ENCODE data around the gene GBX2.

GBX2 gene

GRCh38 chr2:236160366-236161081, 7.7 kb downstream of the GBX2 start:
- H2AFZ ChIP-seq (ENCODE audit: low read depth) = no peak overlapping the region
- no peak overlapping the region for H3K4me2 ChIP-seq
- H3K4me1 ChIP-seq (ENCODE audit: low read depth, poor library complexity, severe bottlenecking) = no peaks in the 10 kb centered on the region
- no peak overlapping the region for H3K27ac ChIP-seq
- TF ChIP-seq CTCF (conservative IDR thresholded peaks at IDR 0.05; ENCODE audit: low read depth, low read length) = no peak
- no peak overlapping the region for H3K9ac ChIP-seq
- H3K27me3 ChIP-seq (ENCODE audit: insufficient read depth, low read depth) = no peaks in the 10 kb centered on the region
- H4K20me1 ChIP-seq (ENCODE audit: insufficient read depth) = no peaks in the 10 kb centered on the region
- H3K79me2 ChIP-seq (ENCODE audit: insufficient read depth, low read depth) = no peaks in the 10 kb centered on the region
- no peak overlapping the region for H3K4me3 ChIP-seq (IDR thresholded peaks at IDR 0.05; ENCODE audit: insufficient read depth, low read depth, low read length)
- no peaks in the 10 kb centered on the region for H3K36me3 ChIP-seq (ENCODE audit: insufficient read depth)

- Histone ChIP-seq H3K36me3 (ENCODE audit: insufficient read depth) (no peaks in the 10 kb centered on the region), H3K79me2 (ENCODE audit: insufficient read depth, low read depth) (no peaks in the 10 kb centered on the region), H4K20me1 (ENCODE audit: insufficient read depth) (no peaks in the 10 kb centered on the region), H3K9ac (no peak overlapping the region), H3K4me1 (ENCODE audit: low read depth, poor library complexity, severe bottlenecking) (no peaks in the 10 kb centered on the region), H2AFZ (ENCODE audit: low read depth) (no peak overlapping the region), H3K4me2 (no peak overlapping the region), H3K27ac (no peak overlapping the region), H3K4me3 (IDR thresholded peaks at IDR 0.05; ENCODE audit: insufficient read depth, low read depth, low read length) (no peak overlapping the region), H3K27me3 (ENCODE audit: insufficient read depth, low read depth) (no peaks in the 10 kb centered on the region)
- TF ChIP-seq CTCF (conservative IDR thresholded peaks at IDR 0.05; ENCODE audit: low read depth, low read length) = no peak
Observed at GRCh38 chr2:236159778-236160170, 8.4 kb downstream of the GBX2 start.

GRCh38 chr2:236158969-236159777, 9.0 kb downstream of the GBX2 start:
- no peaks in the 10 kb centered on the region for H4K20me1 ChIP-seq (ENCODE audit: insufficient read depth)
- no peak overlapping the region for H3K27ac ChIP-seq
- H3K9ac ChIP-seq = no peak overlapping the region
- H3K4me1 ChIP-seq (ENCODE audit: low read depth, poor library complexity, severe bottlenecking) = no peaks in the 10 kb centered on the region
- no peak overlapping the region for H3K4me2 ChIP-seq
- no peak overlapping the region for H3K4me3 ChIP-seq (IDR thresholded peaks at IDR 0.05; ENCODE audit: insufficient read depth, low read depth, low read length)
- H3K27me3 ChIP-seq (ENCODE audit: insufficient read depth, low read depth) = no peaks in the 10 kb centered on the region
- H2AFZ ChIP-seq (ENCODE audit: low read depth) = no peak overlapping the region
- no peaks in the 10 kb centered on the region for H3K36me3 ChIP-seq (ENCODE audit: insufficient read depth)
- H3K79me2 ChIP-seq (ENCODE audit: insufficient read depth, low read depth) = no peaks in the 10 kb centered on the region
- TF ChIP-seq CTCF (conservative IDR thresholded peaks at IDR 0.05; ENCODE audit: low read depth, low read length) = no peak

GRCh38 chr2:236157815-236158498, 10.2 kb downstream of the GBX2 start:
- Histone ChIP-seq H3K36me3 (ENCODE audit: insufficient read depth) (no peaks in the 10 kb centered on the region), H3K4me3 (IDR thresholded peaks at IDR 0.05; ENCODE audit: insufficient read depth, low read depth, low read length) (no peak overlapping the region), H2AFZ (ENCODE audit: low read depth) (no peak overlapping the region), H3K27ac (no peak overlapping the region), H4K20me1 (ENCODE audit: insufficient read depth) (no peaks in the 10 kb centered on the region), H3K79me2 (ENCODE audit: insufficient read depth, low read depth) (no peaks in the 10 kb centered on the region), H3K4me1 (ENCODE audit: low read depth, poor library complexity, severe bottlenecking) (no peaks in the 10 kb centered on the region), H3K27me3 (ENCODE audit: insufficient read depth, low read depth) (no peaks in the 10 kb centered on the region), H3K9ac (no peak overlapping the region), H3K4me2 (no peak overlapping the region)
- no peak for TF ChIP-seq CTCF (conservative IDR thresholded peaks at IDR 0.05; ENCODE audit: low read depth, low read length)
